ENCODE data around the gene NHS. TPM values are rescaled to one million over a fixed set of nuclear protein-coding genes. Genes with fewer than 3 reads are reported as not detected.

Gene NHS
- total RNA-seq, 1 donor from 2014 or later, result 14.9 TPM

GRCh38 chrX:17403189-17403691 lies 28.2 kb downstream of the NHS start:
- H3K4me1 Mint-ChIP-seq (ENCODE audit: low read depth), result peaks cover 19% of the 10 kb centered on the region
- no peak overlapping the region for H3K27ac Mint-ChIP-seq (ENCODE audit: unreplicated experiment)
- H3K27me3 Mint-ChIP-seq (ENCODE audit: low read depth), result no peaks in the 10 kb centered on the region
- no peaks in the 10 kb centered on the region for H3K36me3 Mint-ChIP-seq (ENCODE audit: low read depth)
- H3K4me3 Mint-ChIP-seq (ENCODE audit: unreplicated experiment), result no peak overlapping the region
- no peak for DNase-seq (ENCODE audit: low spot score)
- no peak for TF ChIP-seq CTCF (IDR thresholded peaks at IDR 0.05)
- peaks cover 8% of the 10 kb centered on the region for H3K9me3 Mint-ChIP-seq (ENCODE audit: low read depth)

DNA sequence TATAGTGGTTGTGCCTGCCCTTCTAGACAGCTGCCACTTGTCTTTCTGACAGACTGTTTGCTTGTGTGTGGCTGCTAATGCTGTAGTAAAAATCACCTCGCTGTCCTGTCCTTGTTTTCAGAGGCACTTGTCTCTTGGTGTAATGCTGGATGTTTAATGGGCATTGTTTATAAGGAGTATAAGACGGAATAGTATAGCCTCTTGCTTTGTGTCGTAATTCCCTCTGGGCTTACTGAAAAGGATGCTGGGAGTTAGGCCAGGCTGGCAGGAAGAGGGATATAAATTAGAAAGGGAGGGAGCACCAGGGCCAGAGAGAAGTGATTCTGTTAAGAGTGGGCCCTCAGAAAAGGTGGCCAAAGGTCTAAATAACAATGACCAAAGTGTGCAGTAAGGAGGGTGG lies 29.0 kb downstream of the NHS start:
- H3K27me3 Mint-ChIP-seq (ENCODE audit: low read depth), result no peaks in the 10 kb centered on the region
- TF ChIP-seq CTCF (IDR thresholded peaks at IDR 0.05), result no peak
- H3K27ac Mint-ChIP-seq (ENCODE audit: unreplicated experiment), result no peak overlapping the region
- peaks cover 19% of the 10 kb centered on the region for H3K4me1 Mint-ChIP-seq (ENCODE audit: low read depth)
- H3K36me3 Mint-ChIP-seq (ENCODE audit: low read depth), result no peaks in the 10 kb centered on the region
- no peak for DNase-seq (ENCODE audit: low spot score)
- H3K4me3 Mint-ChIP-seq (ENCODE audit: unreplicated experiment), result no peak overlapping the region
- H3K9me3 Mint-ChIP-seq (ENCODE audit: low read depth), result peaks cover 8% of the 10 kb centered on the region

DNA sequence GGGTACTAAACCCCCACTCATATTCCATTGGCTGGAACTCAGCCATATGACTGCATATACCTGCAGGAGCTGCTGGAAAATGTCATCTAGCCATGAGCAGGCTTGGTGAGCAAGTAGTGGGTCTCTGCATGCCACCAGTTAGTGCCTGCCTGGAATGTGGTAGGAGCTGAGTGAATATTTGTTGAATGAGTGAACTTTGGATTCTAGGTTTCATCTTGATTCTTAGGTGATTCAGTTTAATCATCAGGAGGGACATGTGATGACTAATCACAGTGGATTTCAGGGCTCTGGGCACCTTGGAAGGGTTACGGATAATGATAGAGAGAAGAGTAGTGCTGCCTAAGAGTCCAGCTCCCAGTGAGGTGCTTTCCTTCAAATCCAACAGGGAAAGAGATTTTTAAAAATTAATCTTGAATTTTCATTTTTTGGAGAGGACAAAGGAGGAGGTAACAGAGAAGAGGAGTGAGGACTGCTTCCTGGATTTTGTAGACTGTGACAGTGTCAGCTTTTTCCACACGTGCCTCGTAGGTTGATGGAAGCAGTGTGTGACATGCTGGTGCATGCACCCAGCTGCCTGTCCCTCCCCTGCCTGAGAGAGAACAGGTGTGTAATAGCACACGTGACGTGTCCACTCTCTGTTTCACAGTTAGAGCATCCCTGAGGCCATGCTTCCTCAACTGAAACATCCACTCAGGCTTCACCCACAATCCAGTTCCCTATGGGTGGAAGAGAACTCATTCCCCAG lies 30.4 kb downstream of the NHS start:
- H3K36me3 Mint-ChIP-seq (ENCODE audit: low read depth), result no peaks in the 10 kb centered on the region
- H3K4me3 Mint-ChIP-seq (ENCODE audit: unreplicated experiment), result no peak overlapping the region
- peaks cover 19% of the 10 kb centered on the region for H3K4me1 Mint-ChIP-seq (ENCODE audit: low read depth)
- peaks cover 8% of the 10 kb centered on the region for H3K9me3 Mint-ChIP-seq (ENCODE audit: low read depth)
- TF ChIP-seq CTCF (IDR thresholded peaks at IDR 0.05), result no peak
- DNase-seq (ENCODE audit: low spot score), result no peak
- no peaks in the 10 kb centered on the region for H3K27me3 Mint-ChIP-seq (ENCODE audit: low read depth)
- H3K27ac Mint-ChIP-seq (ENCODE audit: unreplicated experiment), result no peak overlapping the region

GRCh38 chrX:17409566-17410290 lies 34.7 kb downstream of the NHS start:
- no peaks in the 10 kb centered on the region for H3K9me3 Mint-ChIP-seq (ENCODE audit: low read depth)
- H3K36me3 Mint-ChIP-seq (ENCODE audit: low read depth), result no peaks in the 10 kb centered on the region
- no peak for TF ChIP-seq CTCF (IDR thresholded peaks at IDR 0.05)
- no peak overlapping the region for H3K4me3 Mint-ChIP-seq (ENCODE audit: unreplicated experiment)
- no peaks in the 10 kb centered on the region for H3K27me3 Mint-ChIP-seq (ENCODE audit: low read depth)
- H3K4me1 Mint-ChIP-seq (ENCODE audit: low read depth), result peaks cover 17% of the 10 kb centered on the region
- no peak overlapping the region for H3K27ac Mint-ChIP-seq (ENCODE audit: unreplicated experiment)
- DNase-seq (ENCODE audit: low spot score), result no peak

GRCh38 chrX:17410651-17411050 lies 35.7 kb downstream of the NHS start:
- no peak for TF ChIP-seq CTCF (IDR thresholded peaks at IDR 0.05)
- Mint-ChIP-seq H3K27ac (ENCODE audit: unreplicated experiment) (no peak overlapping the region), H3K9me3 (ENCODE audit: low read depth) (no peaks in the 10 kb centered on the region), H3K4me3 (ENCODE audit: unreplicated experiment) (no peak overlapping the region), H3K27me3 (ENCODE audit: low read depth) (no peaks in the 10 kb centered on the region), H3K36me3 (ENCODE audit: low read depth) (no peaks in the 10 kb centered on the region), H3K4me1 (ENCODE audit: low read depth) (peaks cover 23% of the 10 kb centered on the region)
- no peak for DNase-seq (ENCODE audit: low spot score)
